Stimulated activated CD8-positive, alpha-beta memory T cell treated with anti-CD3 and anti-CD28 coated beads, Interleukin-12 subunit alpha, Interleukin-12 subunit beta, amount 100 ng/mL, for 1 hour (primary cell): ENCODE results near the gene SNRPB.

Experiments used
- DNase-seq: peaks from one replicate; pipeline ENCODE4 v3.0.0-alpha.2; 2020; ENCODE audit warnings: low read depth

Gene SNRPB

DNA sequence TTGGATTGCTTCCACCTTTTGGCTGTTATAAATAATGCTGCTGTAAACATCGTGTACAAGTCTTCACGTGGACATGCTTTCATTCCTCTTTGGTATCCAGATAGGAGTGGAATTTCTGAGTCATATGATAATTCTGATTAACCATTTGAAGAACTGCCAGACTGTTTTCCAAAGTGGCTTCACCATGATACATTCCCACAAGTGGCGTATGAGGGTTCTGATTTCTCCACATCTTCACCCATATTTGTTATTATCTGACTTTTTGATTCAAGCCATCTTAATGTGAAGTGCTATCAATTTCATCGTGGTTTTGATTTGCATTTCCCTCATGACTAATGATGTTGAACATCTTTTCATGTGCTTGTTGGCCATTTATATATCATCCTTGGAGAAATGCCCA, 2.9 kb upstream of the SNRPB start:
- no peak for DNase-seq

DNA sequence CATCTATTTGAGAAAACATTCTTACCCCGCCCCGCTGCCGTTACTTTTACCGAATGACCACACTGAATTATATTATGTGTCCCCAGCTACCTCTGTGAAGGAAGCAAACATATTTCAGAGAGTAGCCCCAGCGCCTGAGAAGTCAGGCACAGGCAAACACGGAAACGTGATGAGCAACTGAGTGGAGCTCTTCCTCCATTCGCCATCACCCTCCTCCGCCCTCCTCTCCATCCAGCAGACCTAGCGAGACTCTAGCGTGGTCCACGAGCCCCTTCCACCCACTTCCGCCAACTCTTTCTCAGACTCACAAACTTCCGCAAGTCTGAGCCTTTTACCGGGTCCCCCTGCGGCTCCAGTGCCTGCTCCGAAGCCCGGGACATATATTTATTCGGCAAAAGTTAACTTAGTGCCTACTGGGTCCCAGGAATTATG, 582 bp downstream of the SNRPB start:
- DNase-seq: peak; percentile 43

DNA sequence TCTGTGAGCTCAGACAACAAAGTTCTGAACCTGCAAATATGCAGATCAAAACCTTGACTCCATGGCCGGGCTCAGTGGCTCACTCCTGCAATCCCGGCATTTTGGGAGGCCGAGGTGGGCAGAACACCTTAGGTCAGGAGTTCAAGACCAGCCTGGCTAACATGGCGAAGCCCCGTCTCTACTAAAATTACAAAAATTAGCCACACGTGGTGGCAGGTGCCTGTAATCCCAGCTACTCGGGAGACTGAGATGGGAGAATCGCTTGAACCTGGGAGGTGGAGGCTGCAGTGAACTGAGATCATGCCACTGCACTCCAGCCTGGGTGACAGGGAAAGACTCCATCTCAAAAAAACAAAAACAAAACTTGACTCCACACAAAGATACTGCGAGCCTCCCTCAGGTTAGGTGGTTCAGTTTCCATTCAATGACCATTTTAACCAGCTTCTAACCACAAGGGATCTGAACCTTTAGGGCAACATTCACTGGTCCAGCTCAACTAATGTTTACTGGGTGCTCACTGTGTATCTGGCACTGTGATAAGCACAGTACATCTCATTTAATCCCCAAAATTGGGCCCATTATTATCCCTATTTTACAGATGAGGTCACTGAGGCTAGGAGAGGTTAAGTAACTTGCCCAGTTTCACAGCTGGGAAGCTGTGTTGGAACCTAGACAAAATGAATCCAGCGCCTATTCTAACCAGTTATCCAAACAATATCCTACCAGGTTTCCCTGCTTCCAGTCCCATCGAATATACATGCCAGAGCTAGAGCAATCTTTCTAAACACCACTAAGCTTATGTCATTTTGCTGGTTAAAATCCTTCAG, 1.8 kb downstream of the SNRPB start:
- no peak for DNase-seq

DNA sequence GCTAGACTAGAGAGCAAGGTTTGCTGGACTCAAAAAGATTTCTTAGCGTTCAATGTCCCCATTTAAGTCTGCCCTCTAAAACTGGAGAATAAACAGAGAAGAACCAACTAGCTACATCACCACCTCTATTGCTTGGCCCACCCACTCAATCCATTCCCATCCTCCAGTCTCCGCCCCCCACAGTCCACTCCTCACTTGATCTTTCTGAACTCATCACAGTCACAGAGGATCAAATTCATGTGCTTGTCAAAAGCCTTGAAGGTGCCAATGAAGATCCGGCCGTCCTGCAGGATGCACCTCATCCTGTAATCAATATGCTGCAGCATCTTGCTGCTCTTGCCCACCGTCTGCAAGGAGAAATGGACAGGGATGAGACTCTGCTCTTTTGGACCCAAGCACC, 3.2 kb downstream of the SNRPB start:
- no peak for DNase-seq

DNA sequence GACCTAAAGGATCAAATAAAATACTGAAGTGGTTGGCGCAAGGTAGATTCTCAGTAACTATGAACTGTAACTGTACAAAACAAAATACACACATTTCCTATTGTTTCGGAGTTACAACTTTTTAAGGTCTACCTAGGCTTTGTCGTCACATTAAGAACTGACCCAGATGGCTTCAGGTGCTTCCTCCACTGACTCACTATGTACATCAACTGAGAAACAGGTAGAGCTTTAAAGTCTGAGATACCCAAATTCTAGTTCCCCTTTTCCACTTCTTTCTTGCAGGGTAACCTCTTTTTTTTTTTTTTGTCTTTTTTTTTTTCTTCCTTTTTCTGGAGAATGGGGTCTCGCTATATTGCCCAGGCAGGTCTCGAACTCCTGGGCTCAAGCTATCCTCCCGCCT, 5.5 kb downstream of the SNRPB start:
- no peak for DNase-seq

DNA sequence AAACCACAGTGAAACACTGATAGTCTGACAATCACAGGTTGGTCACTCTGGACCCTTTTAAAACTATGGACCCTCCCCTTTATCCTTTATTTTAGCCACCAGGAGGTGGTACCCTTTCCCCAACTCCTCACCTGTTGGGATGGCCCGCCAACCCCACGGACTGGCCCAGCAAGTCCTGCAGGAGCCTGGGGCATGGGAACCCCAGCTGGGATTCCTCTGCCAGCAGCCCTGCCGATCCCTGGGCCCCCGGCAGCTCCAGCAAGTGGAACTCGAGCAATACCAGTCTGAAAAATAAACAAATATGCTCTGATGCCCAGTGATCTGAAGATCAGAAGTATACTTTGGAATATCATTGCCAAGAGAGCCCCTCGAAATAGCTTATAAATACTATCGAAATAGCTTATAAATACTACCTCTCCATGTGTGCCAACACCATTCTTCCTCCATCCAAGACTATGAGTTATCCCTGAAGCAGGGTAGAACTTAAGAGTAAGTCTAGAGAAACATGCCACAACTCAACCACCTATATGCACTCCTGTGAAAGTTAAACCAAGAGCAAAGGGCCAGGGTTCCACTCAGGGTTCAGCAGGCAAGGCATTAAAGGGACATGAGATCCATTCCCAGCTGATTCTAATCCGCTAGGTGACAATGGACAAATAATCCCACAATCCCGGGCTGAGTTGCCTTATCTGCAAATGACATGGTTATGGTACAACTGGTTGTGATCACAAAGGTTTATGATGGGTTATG, 6.8 kb downstream of the SNRPB start:
- DNase-seq: no peak

DNA sequence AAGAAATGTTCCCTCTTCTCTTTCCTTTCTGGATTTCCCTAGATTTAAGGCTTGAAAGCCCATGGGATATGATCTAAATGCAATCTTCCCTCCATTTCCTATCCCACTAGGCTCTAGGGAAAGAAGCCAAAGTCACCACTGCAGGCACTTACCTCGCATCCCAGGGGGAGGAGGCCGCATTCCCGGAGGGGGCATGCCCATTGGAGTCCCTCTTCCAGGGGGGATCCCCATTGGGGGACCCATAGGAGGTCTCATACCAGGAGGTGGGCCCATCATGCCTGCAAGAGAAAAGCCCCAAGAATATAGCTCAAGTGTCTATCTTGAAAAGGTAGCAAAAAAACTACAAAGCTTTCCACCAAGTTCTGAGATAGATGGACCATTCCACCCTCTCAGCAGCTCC, 8.1 kb downstream of the SNRPB start:
- no peak for DNase-seq

DNA sequence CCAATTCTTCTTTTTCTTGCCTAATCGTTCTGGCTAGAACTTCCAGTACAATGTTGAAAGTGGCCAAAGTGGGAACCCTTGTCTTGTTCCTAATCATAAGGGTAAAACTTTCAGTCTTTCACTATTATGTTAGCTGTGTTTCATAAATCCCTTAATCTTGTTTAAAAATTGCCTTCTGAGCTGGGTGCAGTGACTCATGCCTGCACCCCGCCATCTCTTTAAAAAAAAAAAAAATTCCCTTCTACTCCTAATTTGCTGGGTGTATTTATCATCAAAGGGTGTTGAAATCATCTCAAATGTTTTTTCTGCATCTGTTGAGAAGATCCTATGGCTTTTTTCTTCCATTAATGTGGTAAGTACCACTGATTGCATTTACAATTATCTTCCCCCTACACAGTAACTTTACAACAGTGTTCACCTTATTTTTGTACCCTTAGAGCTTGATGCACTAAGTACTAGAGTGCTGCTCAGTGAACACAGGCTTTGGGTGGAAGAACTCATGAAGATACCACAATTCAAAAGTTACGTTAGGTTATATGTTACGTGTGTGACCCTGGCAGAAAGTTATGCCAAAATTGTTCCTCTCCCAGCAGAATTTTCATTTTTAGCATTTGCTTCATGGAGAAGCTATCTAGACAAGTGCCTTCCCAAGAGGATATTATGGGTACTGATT, 9.7 kb downstream of the SNRPB start:
- DNase-seq: no peak

DNA sequence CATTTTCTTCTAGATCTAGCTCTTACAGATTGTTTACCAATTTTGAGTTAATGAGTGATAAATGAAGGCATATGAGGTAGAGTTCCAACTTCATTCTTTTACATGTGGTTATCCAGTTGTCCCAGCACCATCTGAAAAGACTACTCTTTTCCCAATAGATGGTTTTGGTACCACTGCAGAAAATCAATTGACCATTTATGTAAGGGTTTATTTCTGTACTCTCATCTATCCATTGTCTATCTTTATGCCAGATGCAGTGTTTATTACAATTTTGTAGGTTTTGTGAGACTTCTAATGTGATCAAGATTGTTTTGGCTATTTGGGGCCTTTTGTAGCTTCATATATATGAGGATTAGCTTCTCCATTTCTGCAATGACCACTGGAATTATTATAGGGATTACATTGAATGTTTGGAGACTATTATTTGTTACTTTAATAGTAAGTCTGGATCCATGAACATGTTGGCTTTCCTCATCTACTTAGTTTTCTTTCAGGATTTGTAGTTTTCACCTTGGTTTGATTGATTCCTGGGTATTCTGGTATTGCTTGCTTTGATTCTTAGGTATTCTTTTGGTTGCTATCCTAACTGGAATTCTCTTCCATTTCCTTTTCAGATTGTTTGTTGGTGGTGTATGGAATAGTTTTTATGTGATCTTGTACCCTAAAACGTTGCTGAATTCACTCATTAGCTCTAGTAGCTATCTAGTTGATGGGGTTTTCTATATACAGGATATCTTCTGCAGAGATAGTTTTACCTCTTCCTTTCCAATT, 10.4 kb downstream of the SNRPB start:
- DNase-seq: no peak

DNA sequence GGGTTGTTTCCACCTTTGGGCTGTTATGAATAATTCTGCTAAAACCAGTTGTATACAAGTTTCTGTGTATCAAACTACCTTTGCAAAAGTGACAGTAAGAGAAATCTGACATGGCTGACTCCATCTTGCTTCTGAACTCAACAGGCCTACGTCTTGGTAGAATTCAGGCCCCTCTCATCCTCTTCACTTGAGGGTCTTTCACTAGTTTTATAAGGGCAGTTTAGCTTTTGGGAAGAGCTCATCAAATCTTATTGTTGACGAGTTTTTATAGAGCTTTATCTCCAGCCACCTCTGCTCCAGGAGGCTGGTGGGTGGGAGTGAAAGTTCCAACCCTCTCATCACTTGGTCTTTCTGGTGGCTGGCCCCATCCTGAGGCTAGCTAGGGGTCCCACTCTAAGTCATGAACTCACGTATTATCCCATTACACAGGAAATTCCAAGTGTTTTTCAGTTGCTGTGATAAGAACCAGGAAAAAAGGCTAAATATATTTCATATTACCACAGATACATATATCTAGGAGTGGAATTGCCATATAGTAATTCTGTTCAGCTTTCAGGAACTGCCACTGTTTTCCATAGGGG, 11.6 kb downstream of the SNRPB start:
- DNase-seq: no peak

DNA sequence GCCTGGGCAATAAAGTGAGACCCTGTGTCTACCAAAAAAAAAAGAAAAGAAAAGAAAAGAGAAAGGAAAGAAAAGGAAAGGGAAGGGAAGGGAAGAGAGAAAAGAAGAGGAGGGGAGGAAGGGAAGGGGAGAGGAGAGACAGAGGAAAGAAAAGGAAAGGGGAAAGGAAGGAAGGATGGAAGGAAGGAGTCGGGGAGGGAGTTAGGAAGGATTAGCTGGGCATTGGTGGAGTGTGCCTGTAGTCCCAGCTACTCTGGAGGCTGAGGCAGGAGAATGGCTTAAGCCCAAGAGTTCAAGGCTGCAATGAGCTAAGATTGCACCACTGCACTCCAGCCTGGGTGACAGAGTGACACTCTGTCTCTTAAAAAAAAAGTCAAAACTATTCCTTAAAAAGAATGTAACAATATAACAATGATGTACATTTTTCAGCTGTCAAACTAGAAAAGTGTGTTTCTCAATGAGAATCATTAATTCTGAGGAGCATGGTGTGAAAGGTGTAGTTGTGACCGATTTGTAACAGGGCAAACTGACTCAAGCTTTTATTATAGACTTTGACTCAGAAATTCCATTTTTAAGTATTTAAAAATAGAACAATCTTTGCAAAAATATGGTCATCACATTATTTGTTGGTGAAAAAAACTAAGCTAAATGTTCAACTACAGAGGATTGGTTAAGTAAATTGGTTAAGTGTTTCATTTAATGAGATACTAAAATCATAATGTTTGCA, 14.7 kb downstream of the SNRPB start:
- DNase-seq: no peak

DNA sequence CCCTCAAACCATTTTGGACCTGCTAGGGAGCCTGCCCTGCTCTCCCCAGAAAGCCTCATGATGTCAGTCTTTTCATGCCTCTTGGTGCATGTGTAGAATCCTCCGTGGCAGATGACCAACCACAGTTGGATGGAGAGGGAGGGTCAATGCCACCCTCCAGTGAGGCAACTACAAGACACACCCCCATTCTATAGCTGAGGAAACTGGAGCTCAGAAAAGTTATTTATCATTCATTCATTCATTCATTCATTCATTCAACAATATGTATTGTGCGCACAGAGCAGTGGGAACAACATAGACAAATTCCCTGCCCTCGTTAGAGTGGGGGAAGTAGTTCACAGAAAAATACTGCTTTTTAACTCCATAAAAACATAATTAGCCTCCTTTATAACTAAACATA, 16.8 kb downstream of the SNRPB start:
- DNase-seq: no peak

DNA sequence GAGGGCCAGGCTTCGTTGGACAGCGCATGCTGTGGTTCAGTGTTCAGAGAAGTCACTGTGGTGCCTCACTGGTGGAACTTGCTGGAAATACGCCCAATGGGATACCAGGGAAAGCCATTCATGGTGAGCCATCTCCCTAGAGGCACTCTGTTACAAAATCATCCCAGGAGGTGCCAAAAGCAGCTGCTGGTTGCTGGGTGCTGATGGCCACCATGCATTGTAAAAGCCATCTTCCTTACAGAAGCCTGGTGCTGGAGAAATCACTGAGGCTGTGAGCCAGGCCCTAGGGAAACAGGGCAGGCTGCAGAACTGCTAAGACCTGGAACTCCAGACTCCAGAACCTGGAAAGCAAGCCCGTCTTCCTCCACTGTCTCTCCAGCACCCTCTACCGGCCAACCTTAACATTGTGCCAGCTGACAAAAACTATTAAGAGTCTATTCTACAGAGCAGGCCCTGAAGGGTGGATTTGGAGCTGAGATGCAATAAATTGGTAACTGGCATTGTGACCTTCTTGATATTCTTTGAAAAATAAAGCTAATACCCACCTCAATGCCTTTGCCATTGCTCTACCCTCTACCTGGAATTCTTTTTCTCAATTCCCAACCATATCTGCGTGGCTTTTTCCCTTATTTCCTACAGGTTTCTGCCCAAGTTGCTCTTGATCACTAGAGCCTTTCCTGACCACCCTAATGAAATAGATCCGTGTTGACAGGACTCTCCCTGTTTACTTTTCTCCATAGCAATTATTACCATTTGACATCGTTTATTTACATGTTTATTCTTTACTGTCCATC, 18.5 kb downstream of the SNRPB start:
- DNase-seq: peak; percentile 47

DNA sequence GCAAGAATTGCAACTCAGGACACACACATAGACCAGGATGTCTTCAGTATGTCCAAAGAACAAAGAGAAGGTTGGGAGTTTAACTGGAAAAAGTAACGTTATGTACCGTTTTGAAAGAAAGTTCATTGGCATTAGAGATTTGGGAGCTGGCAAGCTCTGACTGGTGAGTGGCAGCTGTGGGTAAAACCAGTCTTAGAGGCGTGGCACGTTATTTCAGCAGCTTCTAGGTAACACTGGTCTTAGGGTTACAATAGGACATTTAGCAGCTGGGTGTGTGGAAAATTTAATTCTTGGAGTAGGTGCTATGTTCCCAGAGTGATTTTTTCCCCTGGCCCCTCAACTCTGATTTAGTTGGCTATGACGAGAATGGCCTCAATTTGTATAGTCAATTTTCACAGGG, 19.2 kb downstream of the SNRPB start:
- no peak for DNase-seq

DNA sequence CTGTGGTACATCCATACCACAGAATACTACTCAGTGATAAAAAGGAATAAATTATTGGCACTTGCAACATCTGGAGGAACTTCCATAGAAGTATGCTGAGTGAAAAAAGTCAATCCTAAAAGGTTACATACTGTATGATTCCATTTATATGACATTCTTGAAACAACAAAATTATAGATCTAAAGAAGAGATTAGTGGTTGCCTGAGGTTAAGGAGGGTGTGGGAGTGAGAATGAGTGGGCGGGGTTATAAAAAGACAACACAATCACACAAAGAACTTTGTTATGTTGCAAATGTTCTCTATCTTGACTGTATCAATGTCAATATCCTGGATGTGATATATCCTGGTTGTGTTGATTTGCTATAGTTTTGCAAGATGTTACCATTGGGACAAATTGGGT, 21.2 kb downstream of the SNRPB start:
- DNase-seq: no peak

DNA sequence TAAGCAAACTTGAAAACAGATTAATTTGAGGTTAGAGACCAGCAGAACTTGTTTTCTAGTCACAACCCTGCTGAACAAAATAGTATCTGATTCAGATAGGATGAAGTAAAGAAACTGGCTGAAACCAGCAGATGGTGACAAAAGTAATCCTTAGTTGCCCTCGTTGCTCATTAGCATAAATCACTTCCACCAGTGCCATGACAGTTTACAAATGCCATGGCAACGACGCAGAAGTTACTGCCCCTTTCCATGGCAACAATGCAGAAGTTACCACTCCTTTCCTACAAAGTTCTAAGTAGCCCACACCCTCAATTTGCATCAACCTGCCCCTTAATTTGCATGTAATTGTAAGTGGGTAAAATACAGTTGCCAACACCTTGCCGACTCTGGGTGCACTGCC, 23.7 kb downstream of the SNRPB start:
- no peak for DNase-seq

DNA sequence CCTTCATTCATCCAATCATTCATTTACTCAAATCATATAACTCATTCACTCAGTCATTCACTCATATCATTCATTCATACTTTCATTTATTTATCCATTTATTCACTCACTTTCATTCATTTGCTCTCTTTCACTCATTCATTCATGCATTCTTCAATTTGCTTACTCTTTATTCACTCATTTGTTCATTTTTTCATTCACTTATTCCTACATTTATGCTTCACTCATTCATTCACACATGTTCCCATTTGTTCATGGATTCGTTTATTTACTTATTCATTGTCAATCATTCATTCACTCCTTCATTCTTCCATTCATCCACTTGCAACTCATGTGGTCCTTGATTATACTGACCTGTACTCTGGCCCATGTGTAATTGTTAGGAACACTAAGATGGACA, 39.4 kb downstream of the SNRPB start:
- no peak for DNase-seq

DNA sequence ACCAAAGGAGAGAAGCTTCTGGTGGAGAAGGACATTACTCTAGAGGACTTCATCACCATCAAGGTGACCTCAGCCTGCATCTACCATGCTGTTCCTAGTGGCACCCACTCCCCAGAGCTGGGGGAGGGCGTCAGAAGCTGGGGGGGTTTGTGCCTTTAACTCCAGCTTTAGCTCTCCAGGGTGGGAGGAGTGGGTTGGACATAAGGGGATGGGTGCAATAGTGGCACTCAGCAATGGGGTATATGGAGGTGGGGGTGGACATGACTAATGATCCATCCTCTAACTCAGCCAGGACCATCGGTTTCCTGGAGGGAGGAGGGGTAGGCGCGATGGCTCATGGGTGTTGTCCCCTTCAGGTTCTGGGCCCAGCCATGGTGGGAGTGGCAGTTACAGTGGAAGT, 40.1 kb downstream of the SNRPB start:
- DNase-seq: no peak

DNA sequence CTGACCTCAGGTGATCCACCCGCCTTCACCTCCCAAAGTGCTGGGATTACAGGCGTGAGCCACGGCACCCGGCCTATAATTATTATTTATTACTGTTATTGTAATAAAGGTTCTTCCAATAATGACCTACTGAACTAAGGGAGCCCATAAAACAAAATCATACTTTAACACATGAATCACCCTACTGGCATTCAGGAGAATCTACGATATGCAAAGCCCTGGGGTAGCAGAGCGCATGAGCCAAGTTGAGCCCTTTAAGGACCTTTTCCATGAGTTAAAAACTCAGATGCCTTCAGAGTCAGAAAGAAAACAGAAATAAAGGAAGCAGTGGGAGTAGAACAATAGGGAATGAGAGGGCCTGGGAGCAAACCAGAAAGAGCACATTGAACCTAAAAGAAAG, 41.5 kb downstream of the SNRPB start:
- DNase-seq: no peak

DNA sequence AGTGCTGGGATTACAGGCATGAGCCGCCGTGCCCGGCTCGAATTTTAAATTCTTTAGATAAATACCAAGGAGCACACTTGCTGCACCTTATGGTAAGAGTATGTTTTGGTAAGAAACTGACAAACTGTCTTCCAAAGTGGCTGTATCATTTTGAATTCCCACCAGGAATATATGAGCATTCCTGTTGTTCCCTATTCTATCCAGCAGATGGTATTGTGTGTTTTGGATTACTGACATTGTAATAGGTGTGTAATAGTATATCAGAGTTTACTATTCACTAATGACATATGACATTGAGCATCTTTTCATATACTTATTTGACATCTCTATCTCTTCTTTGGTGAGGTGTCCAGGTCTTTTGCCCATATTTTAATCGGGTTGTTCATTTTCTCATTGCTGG, 49.3 kb downstream of the SNRPB start:
- DNase-seq: no peak
